Esophagus (tissue), 2 donors: ENCODE results near the gene PPFIA2. TPM values are rescaled to one million over a fixed set of nuclear protein-coding genes. Genes with fewer than 3 reads are reported as not detected.

Experiments
- H3K27ac ChIP-seq, 2 donors: one replicate each; pipeline ENCODE4 v1.5.1; 2013; ENCODE audit warnings: low read depth in 2 of 2, mild to moderate bottlenecking in 2 of 2, inconsistent platforms in 1 of 2, low read length in 1 of 2, moderate library complexity in 1 of 2
- H3K27me3 ChIP-seq, 2 donors: one replicate each; pipeline ENCODE4 v1.6.1; 2013; ENCODE audit warnings: low read length in 2 of 2, control low read depth in 1 of 2, mild to moderate bottlenecking in 1 of 2; ENCODE audit not compliant: insufficient read depth in 2 of 2, control insufficient read depth in 1 of 2
- H3K36me3 ChIP-seq, 2 donors: one replicate each; pipeline ENCODE4 v1.6.1; 2013; ENCODE audit warnings: low read length in 1 of 2; ENCODE audit not compliant: control insufficient read depth in 2 of 2, insufficient read depth in 2 of 2
- H3K4me1 ChIP-seq, 2 donors: one replicate each; pipeline ENCODE4 v1.6.1; 2013; ENCODE audit warnings: low read length in 1 of 2; ENCODE audit not compliant: control insufficient read depth in 2 of 2, insufficient read depth in 2 of 2
- H3K4me3 ChIP-seq, 2 donors: one replicate each; pipeline ENCODE4 v1.5.1; 2013; ENCODE audit warnings: low read length in 2 of 2, mild to moderate bottlenecking in 2 of 2, low read depth in 1 of 2, moderate library complexity in 1 of 2
- H3K9me3 ChIP-seq, 2 donors: one replicate each; pipeline ENCODE4 v1.6.1; 2013; ENCODE audit warnings: mild to moderate bottlenecking in 2 of 2, low read depth in 1 of 2, low read length in 1 of 2, moderate library complexity in 1 of 2; ENCODE audit not compliant: control insufficient read depth in 2 of 2, insufficient read depth in 1 of 2
- WGBS, 2 donors: extraction: QIAGEN DNeasy Blood & Tissue Kit; methylation state at CpG; one replicate each; pipeline ENCODE4 v1.1.7; 2013; 5-methylcytosine and 5-hydroxymethylcytosine counted together
- polyA plus RNA-seq, 2 donors: library from polyadenylated mRNA; stranded (reverse); fragments of 200-250 nt; gene quantifications; one replicate each; pipeline ENCODE4 v1.2.3, GENCODE V29; 2013
- donor health status: healthy with polysubstance abuse.
- donor health status: Bipolar disorder and iron deficiency.

The PPFIA2 gene
- polyA plus RNA-seq, 2 donors = 0.08 to 0.10 TPM

DNA sequence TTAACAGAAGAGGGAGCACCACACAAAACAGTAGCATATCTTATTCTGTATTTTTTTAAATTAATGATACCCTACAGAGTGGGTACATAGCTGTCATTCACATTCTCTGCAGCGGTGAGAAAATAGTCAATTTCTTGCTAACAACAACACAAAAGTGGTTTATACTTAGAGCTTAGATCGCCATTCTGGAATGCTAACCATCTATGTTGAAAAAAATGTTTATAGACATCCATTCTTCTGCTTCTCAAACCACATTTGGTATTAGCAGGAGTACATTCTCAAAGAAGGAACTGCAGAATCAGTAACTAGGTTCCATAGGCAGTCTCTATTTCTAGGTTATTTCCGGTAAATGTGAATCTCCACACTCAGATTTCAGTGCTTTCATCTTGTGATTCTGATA lies 185.9 kb downstream of the PPFIA2 start:
- 58 to 62% methylated on average over 3 of the region's 3 CpGs for WGBS, 2 donors
- no peaks in the 10 kb centered on the region for H3K4me1 ChIP-seq
- H3K36me3 ChIP-seq = no peaks in the 10 kb centered on the region
- no peak overlapping the region for H3K27ac ChIP-seq
- no peaks in the 10 kb centered on the region for H3K27me3 ChIP-seq
- no peaks in the 10 kb centered on the region for H3K9me3 ChIP-seq
- no peak overlapping the region for H3K4me3 ChIP-seq

GRCh38 chr12:81572411-81572810 lies 186.7 kb downstream of the PPFIA2 start:
- WGBS, 2 donors = 37% methylated on average over 1 of the region's 1 CpG
- H3K9me3 ChIP-seq = no peaks in the 10 kb centered on the region
- H3K27ac ChIP-seq = no peak overlapping the region
- no peak overlapping the region for H3K4me3 ChIP-seq
- H3K4me1 ChIP-seq = no peaks in the 10 kb centered on the region
- H3K36me3 ChIP-seq = no peaks in the 10 kb centered on the region
- H3K27me3 ChIP-seq = no peaks in the 10 kb centered on the region

- peaks cover 0 to 2% of the 10 kb centered on the region in 2 donors for H3K9me3 ChIP-seq
- WGBS, 2 donors = 77 to 84% methylated on average over 2 of the region's 2 CpGs
- no peaks in the 10 kb centered on the region for H3K27me3 ChIP-seq
- no peak overlapping the region for H3K4me3 ChIP-seq
- H3K4me1 ChIP-seq = no peaks in the 10 kb centered on the region
- H3K36me3 ChIP-seq = no peaks in the 10 kb centered on the region
- H3K27ac ChIP-seq = no peak overlapping the region
Measured at GRCh38 chr12:81570234-81570633, 188.9 kb downstream of the PPFIA2 start.

DNA sequence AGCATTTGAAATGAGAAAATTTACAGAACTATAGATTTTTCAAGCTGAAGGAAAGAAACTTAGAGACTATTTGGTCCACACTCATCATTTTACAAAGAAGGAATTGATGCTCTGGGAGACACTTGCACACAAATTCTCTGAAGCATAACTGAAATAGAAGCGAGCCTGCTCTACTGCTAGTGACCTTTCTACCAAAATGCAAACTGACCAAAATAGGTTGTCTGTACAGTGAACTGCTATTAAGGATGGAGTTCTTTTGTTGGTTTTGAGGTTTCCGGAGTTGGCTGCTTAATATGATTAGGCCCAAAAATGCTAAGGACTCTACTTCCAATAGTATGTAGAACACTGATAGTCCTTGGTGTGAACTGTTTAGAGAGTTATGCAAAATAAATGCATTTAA lies 194.9 kb downstream of the PPFIA2 start:
- peaks cover 0 to 2% of the 10 kb centered on the region in 2 donors for H3K9me3 ChIP-seq
- H3K27me3 ChIP-seq = no peaks in the 10 kb centered on the region
- no peak overlapping the region for H3K4me3 ChIP-seq
- H3K4me1 ChIP-seq = no peaks in the 10 kb centered on the region
- WGBS, 2 donors = 81 to 84% methylated on average over 2 of the region's 2 CpGs
- no peak overlapping the region for H3K27ac ChIP-seq
- H3K36me3 ChIP-seq = no peaks in the 10 kb centered on the region

- Histone ChIP-seq H3K36me3 (no peaks in the 10 kb centered on the region), H3K27me3 (no peaks in the 10 kb centered on the region), H3K4me1 (no peaks in the 10 kb centered on the region), H3K4me3 (no peak overlapping the region), H3K27ac (no peak overlapping the region), H3K9me3 (no peaks in the 10 kb centered on the region)
- 69 to 85% methylated on average over 1 of the region's 1 CpG for WGBS, 2 donors
Measured at GRCh38 chr12:81558031-81558430, 201.1 kb downstream of the PPFIA2 start.

DNA sequence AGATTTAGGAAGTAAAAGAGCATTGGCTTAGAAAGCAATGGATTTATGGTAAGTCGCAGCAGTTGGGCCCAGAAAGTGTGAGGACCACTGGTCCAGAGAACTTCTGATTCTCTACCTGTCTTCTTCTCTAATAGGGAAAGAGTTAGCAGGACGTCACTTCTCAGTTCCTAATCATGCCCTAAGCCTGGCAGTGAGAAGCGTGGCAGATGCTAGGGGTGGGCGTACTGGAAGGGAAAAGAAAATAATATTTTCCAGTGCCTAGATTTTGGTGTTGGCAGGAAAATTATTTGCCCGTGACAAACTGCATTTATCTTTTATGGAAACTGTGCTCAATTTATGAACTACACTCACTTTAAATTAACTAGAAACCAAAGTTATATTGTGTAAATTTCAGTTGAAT lies 212.3 kb downstream of the PPFIA2 start:
- no peaks in the 10 kb centered on the region for H3K27me3 ChIP-seq
- no peak overlapping the region for H3K27ac ChIP-seq
- 85 to 88% methylated on average over 5 of the region's 5 CpGs for WGBS, 2 donors
- no peaks in the 10 kb centered on the region for H3K9me3 ChIP-seq
- H3K4me1 ChIP-seq = no peaks in the 10 kb centered on the region
- no peak overlapping the region for H3K4me3 ChIP-seq
- no peaks in the 10 kb centered on the region for H3K36me3 ChIP-seq

- 58 to 63% methylated on average over 4 of the region's 4 CpGs for WGBS, 2 donors
Measured at GRCh38 chr12:81543621-81544139, 215.5 kb downstream of the PPFIA2 start.

GRCh38 chr12:81542065-81543010 lies 216.8 kb downstream of the PPFIA2 start:
- 74 to 78% methylated on average over 4 of the region's 4 CpGs for WGBS, 2 donors
- H3K4me1 ChIP-seq = no peaks in the 10 kb centered on the region
- no peaks in the 10 kb centered on the region for H3K36me3 ChIP-seq
- H3K27me3 ChIP-seq = no peaks in the 10 kb centered on the region
- H3K27ac ChIP-seq = no peak overlapping the region
- no peak overlapping the region for H3K4me3 ChIP-seq
- H3K9me3 ChIP-seq = no peaks in the 10 kb centered on the region

More at GRCh38 chr12:81543621-81544139, 215.5 kb downstream of the PPFIA2 start:
- Histone ChIP-seq H3K9me3 (no peaks in the 10 kb centered on the region), H3K4me1 (no peaks in the 10 kb centered on the region), H3K27me3 (no peaks in the 10 kb centered on the region), H3K27ac (no peak overlapping the region), H3K4me3 (no peak overlapping the region), H3K36me3 (no peaks in the 10 kb centered on the region)

GRCh38 chr12:81541121-81541520 lies 218.0 kb downstream of the PPFIA2 start:
- Histone ChIP-seq H3K4me1 (no peaks in the 10 kb centered on the region), H3K36me3 (no peaks in the 10 kb centered on the region), H3K27ac (no peak overlapping the region)

GRCh38 chr12:81539279-81539678 lies 219.9 kb downstream of the PPFIA2 start:
- Histone ChIP-seq H3K4me3 (no peak overlapping the region), H3K4me1 (no peaks in the 10 kb centered on the region), H3K36me3 (no peaks in the 10 kb centered on the region), H3K27me3 (no peaks in the 10 kb centered on the region), H3K27ac (no peak overlapping the region), H3K9me3 (no peaks in the 10 kb centered on the region)
- WGBS, 2 donors = 53 to 58% methylated on average over 3 of the region's 3 CpGs

More at GRCh38 chr12:81541121-81541520, 218.0 kb downstream of the PPFIA2 start:
- Histone ChIP-seq H3K9me3 (no peaks in the 10 kb centered on the region), H3K27me3 (no peaks in the 10 kb centered on the region), H3K4me3 (no peak overlapping the region)
